Parathyroid adenoma (tissue), 2 donors: ENCODE measurements around the gene PPP1R9B.
A peak's percentile ranks its signal among the peaks of the same experiment; 100 is the strongest.

Experiments
- H2AFZ ChIP-seq: fragments of 300-600 bp; sonication (generic); one replicate; pipeline ENCODE4 v1.7.0; 2017; ENCODE audit warnings: antibody characterized with exemption, mild to moderate bottlenecking
- H3K27ac ChIP-seq: fragments of 300-600 bp; sonication (generic); one replicate; pipeline ENCODE4 v1.7.0; 2017
- H3K27me3 ChIP-seq: fragments of 300-600 bp; sonication (generic); one replicate; pipeline ENCODE4 v1.7.0; 2017; ENCODE audit warnings: low read length; ENCODE audit not compliant: control insufficient read depth, insufficient read depth
- H3K36me3 ChIP-seq: fragments of 300-600 bp; sonication (generic); one replicate; pipeline ENCODE4 v1.7.0; 2017; ENCODE audit warnings: low read length; ENCODE audit not compliant: control insufficient read depth, insufficient read depth
- H3K4me1 ChIP-seq: fragments of 300-600 bp; sonication (generic); one replicate; pipeline ENCODE4 v1.7.0; 2017; ENCODE audit warnings: control low read depth
- H3K4me2 ChIP-seq: fragments of 300-600 bp; sonication (generic); one replicate; pipeline ENCODE4 v1.7.0; 2017; ENCODE audit warnings: low read length
- H3K4me3 ChIP-seq: fragments of 300-600 bp; sonication (generic); one replicate; pipeline ENCODE4 v1.7.0; 2017; ENCODE audit warnings: low read depth, low read length
- H3K79me2 ChIP-seq: fragments of 300-600 bp; sonication (generic); one replicate; pipeline ENCODE4 v1.7.0; 2017; ENCODE audit warnings: control low read depth
- H3K9ac ChIP-seq: fragments of 300-600 bp; sonication (generic); one replicate; pipeline ENCODE4 v1.7.0; 2017; ENCODE audit warnings: mild to moderate bottlenecking
- H3K9me3 ChIP-seq: fragments of 300-600 bp; sonication (generic); one replicate; pipeline ENCODE4 v1.7.0; 2017; ENCODE audit warnings: low read length; ENCODE audit not compliant: control insufficient read depth
- CTCF ChIP-seq: fragments of 300-600 bp; sonication (generic); IDR thresholded peaks from one replicate; pipeline ENCODE4 v1.7.0; 2017; ENCODE audit warnings: antibody characterized with exemption, mild to moderate bottlenecking
- donor health status: primary hyperparathyroidism.

PPP1R9B gene

GRCh38 chr17:50096758-50097157 is 53.7 kb downstream of the PPP1R9B start:
- Histone ChIP-seq H3K27ac (no peak overlapping the region), H3K9ac (no peak overlapping the region), H3K4me2 (peak overlapping the region; percentile 90), H3K36me3 (no peaks in the 10 kb centered on the region), H3K27me3 (no peaks in the 10 kb centered on the region), H2AFZ (no peak overlapping the region), H3K9me3 (no peaks in the 10 kb centered on the region), H3K4me1 (peaks cover 17% of the 10 kb centered on the region), H3K79me2 (peaks cover 5% of the 10 kb centered on the region), H3K4me3 (peak overlapping the region; percentile 98)
- TF ChIP-seq CTCF, result no peak

- no peaks in the 10 kb centered on the region for H3K27me3 ChIP-seq
- no peaks in the 10 kb centered on the region for H3K9me3 ChIP-seq
- TF ChIP-seq CTCF, result no peak
- peaks cover 5% of the 10 kb centered on the region for H3K79me2 ChIP-seq
- H3K27ac ChIP-seq, result peak overlapping the region; percentile 77
- peaks cover 11% of the 10 kb centered on the region for H3K4me1 ChIP-seq
- no peak overlapping the region for H3K9ac ChIP-seq
- peak overlapping the region; percentile 90 for H3K4me2 ChIP-seq
- no peaks in the 10 kb centered on the region for H3K36me3 ChIP-seq
- no peak overlapping the region for H2AFZ ChIP-seq
- H3K4me3 ChIP-seq, result peak overlapping the region; percentile 98
Observed at GRCh38 chr17:50096092-50096491, 54.4 kb downstream of the PPP1R9B start.

- Histone ChIP-seq H2AFZ (peak overlapping the region; percentile 93), H3K4me2 (peak overlapping the region; percentile 90), H3K27ac (peak overlapping the region; percentile 77), H3K4me3 (peak overlapping the region; percentile 98), H3K4me1 (peaks cover 11% of the 10 kb centered on the region), H3K79me2 (peaks cover 5% of the 10 kb centered on the region), H3K36me3 (no peaks in the 10 kb centered on the region), H3K9ac (peak overlapping the region; percentile 70), H3K27me3 (no peaks in the 10 kb centered on the region), H3K9me3 (no peaks in the 10 kb centered on the region)
- TF ChIP-seq CTCF, result no peak
Observed at GRCh38 chr17:50095626-50096037, 54.8 kb downstream of the PPP1R9B start.

- no peak for TF ChIP-seq CTCF
- Histone ChIP-seq H3K4me3 (peak within 1 kb of the TSS; percentile 98), H3K27ac (peak within 1 kb of the TSS; percentile 77), H3K27me3 (no peaks in the 10 kb centered on the region), H2AFZ (peak within 1 kb of the TSS; percentile 96), H3K9me3 (no peaks in the 10 kb centered on the region), H3K4me2 (peak within 1 kb of the TSS; percentile 97), H3K79me2 (peaks cover 5% of the 10 kb centered on the region), H3K9ac (peak within 1 kb of the TSS; percentile 70), H3K36me3 (no peaks in the 10 kb centered on the region), H3K4me1 (peaks cover 11% of the 10 kb centered on the region)
Observed at GRCh38 chr17:50094753-50095619, 55.5 kb downstream of the PPP1R9B start, which contains the start of gene PDK2. TSS of gene PDK2 (plus strand) at chr17:50095351. CDS start at chr17:50095436, 85 bp downstream.
